Upper lobe of right lung (tissue), 1 donor: Measurements from ENCODE around the gene TSC2. TPM values are rescaled to one million over a fixed set of nuclear protein-coding genes. Genes with fewer than 3 reads are reported as not detected.

Experiments used
- microRNA-seq: library from miRNA; unstranded; fragments of <30 nt; microRNA quantifications from one replicate; pipeline ENCODE4 v1.2.0, GENCODE V29; 2020; ENCODE audit warnings: borderline microRNAs expressed
- total RNA-seq: library from RNA; stranded (reverse); fragmentation: NEBNext Ultra II Directional; extraction: Animal tissue kit (Norgen Biotek cat#: 25700); gene quantifications from one replicate; pipeline ENCODE4 v1.2.1, GENCODE V29; 2021
- donor health status: DM: no; HTN: yes; CAD: no; lungs with severe emphysema.

Gene TSC2
- total RNA-seq, 1 donor from 2014 or later: 119 TPM

Small RNAs within 50 kb of the gene (microRNA-seq; reads per million reads assigned to microRNA genes)
- gene MIR1225: not detected
- not detected for gene MIR3180-5
- not detected for gene MIR4516
- gene MIR6511B1: not detected

Other genes with a start within 250 kb of the TSC2 start
- gene HAGH, start 221.2 kb upstream of the TSC2 start, total RNA-seq: 71.8 TPM
- gene FAHD1, start 220.8 kb upstream of the TSC2 start, total RNA-seq: 17.2 TPM
- gene MEIOB, start 175.8 kb upstream of the TSC2 start, total RNA-seq: not detected
- gene HS3ST6, start 129.6 kb upstream of the TSC2 start, total RNA-seq: not detected
- 28.8 TPM for gene MSRB1, start 104.8 kb upstream of the TSC2 start, total RNA-seq
- gene RPL3L, start 93.3 kb upstream of the TSC2 start, total RNA-seq: not detected
- 86.7 TPM for gene NDUFB10, start 88.4 kb upstream of the TSC2 start, total RNA-seq
- gene RPS2, start 83.2 kb upstream of the TSC2 start, total RNA-seq: 1,490 TPM
- gene RNF151, start 81.1 kb upstream of the TSC2 start, total RNA-seq: not detected
- gene TBL3, start 75.9 kb upstream of the TSC2 start, total RNA-seq: 24.7 TPM
- gene NOXO1, start 66.5 kb upstream of the TSC2 start, total RNA-seq: 1.8 TPM
- 23.1 TPM for gene GFER, start 63.8 kb upstream of the TSC2 start, total RNA-seq
- gene SYNGR3, start 58.0 kb upstream of the TSC2 start, total RNA-seq: 0.61 TPM
- gene ZNF598, start 38.2 kb upstream of the TSC2 start, total RNA-seq: 38.2 TPM
- not detected for gene NPW, start 28.2 kb upstream of the TSC2 start, total RNA-seq
- 363 TPM for gene NHERF2, start 21.1 kb upstream of the TSC2 start, total RNA-seq
- 26.4 TPM for gene NTHL1, start 151 bp upstream of the TSC2 start, total RNA-seq
- 84.8 TPM for gene PKD1, start 87.9 kb downstream of the TSC2 start, total RNA-seq
- gene RAB26, start 100.6 kb downstream of the TSC2 start, total RNA-seq: 0.67 TPM
- 64.3 TPM for gene TRAF7, start 107.8 kb downstream of the TSC2 start, total RNA-seq
- gene CASKIN1, start 148.6 kb downstream of the TSC2 start, total RNA-seq: 0.06 TPM
- 29.9 TPM for gene MLST8, start 157.5 kb downstream of the TSC2 start, total RNA-seq
- gene BRICD5, start 162.9 kb downstream of the TSC2 start, total RNA-seq: 7.5 TPM
- gene PGP, start 166.9 kb downstream of the TSC2 start, total RNA-seq: 15.0 TPM
- gene E4F1, start 175.6 kb downstream of the TSC2 start, total RNA-seq: 22.6 TPM
- gene DNASE1L2, start 188.5 kb downstream of the TSC2 start, total RNA-seq: 0.78 TPM
- 46.2 TPM for gene ECI1, start 203.6 kb downstream of the TSC2 start, total RNA-seq
- gene RNPS1, start 220.1 kb downstream of the TSC2 start, total RNA-seq: 116 TPM